Activated CD8-positive, alpha-beta T cell treated with anti-CD3 and anti-CD28 coated beads, Interleukin-2, amount 10 ng/mL, durations not matched to agents 7 days and 5 days (primary cell): ENCODE results near the gene TSFM. TPM values are rescaled to one million over a fixed set of nuclear protein-coding genes. Genes with fewer than 3 reads are reported as not detected.

ENCODE experiments used
- ATAC-seq: fragments of 150-1000 bp; cut with Tn5 transposase; one replicate; pipeline ENCODE4 v1.10.0; 2021; ENCODE audit warnings: moderate library complexity
- CTCF ChIA-PET: fragments of 350-600 bp; sonication (Branson Sonifier 250); formaldehyde crosslinking; loops from one replicate; lab custom pipeline; 2021; ENCODE audit warnings: antibody characterized with exemption; lab: Charles Lee
- POLR2A ChIA-PET: fragments of 350-600 bp; sonication (Branson Sonifier 250); formaldehyde crosslinking; loops from one replicate; lab custom pipeline; 2021; ENCODE audit warnings: antibody characterized with exemption; lab: Charles Lee
- DNase-seq: peaks from one replicate; pipeline ENCODE4 v3.0.0-alpha.2; 2020
- H3K27ac Mint-ChIP-seq: one replicate; pipeline ENCODE4 v1.8.0; 2021; ENCODE audit warnings: mild to moderate bottlenecking, mixed read lengths
- H3K27me3 Mint-ChIP-seq: one replicate; pipeline ENCODE4 v1.8.0; 2021; ENCODE audit warnings: low read depth, mixed read lengths
- H3K36me3 Mint-ChIP-seq: one replicate; pipeline ENCODE4 v1.8.0; 2021; ENCODE audit warnings: low read depth, mixed read lengths
- H3K4me1 Mint-ChIP-seq: one replicate; pipeline ENCODE4 v1.8.0; 2021; ENCODE audit warnings: low read depth, mixed read lengths
- H3K4me3 Mint-ChIP-seq: one replicate; pipeline ENCODE4 v1.8.0; 2021; ENCODE audit warnings: mild to moderate bottlenecking, mixed read lengths
- H3K9me3 Mint-ChIP-seq: one replicate; pipeline ENCODE4 v1.8.0; 2022; ENCODE audit warnings: mixed read lengths; ENCODE audit not compliant: insufficient read depth
- total RNA-seq, 2 experiments: library from RNA; stranded (reverse); gene quantifications; one replicate each; pipeline ENCODE4 v1.2.3, GENCODE V29; 2021

Gene TSFM
- total RNA-seq, 2 experiments from 2014 or later, result 35.0 to 35.8 TPM

GRCh38 chr12:57756406-57757341 is 25.9 kb upstream of the TSFM start:
- no peaks in the 10 kb centered on the region for H3K9me3 Mint-ChIP-seq
- H3K27ac Mint-ChIP-seq, result peak overlapping the region; percentile 54
- CTCF ChIA-PET, result interaction anchor here (0.8 to 3.0 kb wide), 34 partner anchors 9 to 298 kb away, joined by 3 to 72 read pairs (median 5); partner anchors contain the start of genes CYP27B1, EEF1AKMT3, METTL1 and PIP4K2C
- ATAC-seq, result peak; percentile 24
- H3K4me3 Mint-ChIP-seq, result peak overlapping the region; percentile 79
- DNase-seq, result peak; percentile 81
- POLR2A ChIA-PET, result interaction anchor here (0.5 to 1.2 kb wide), 5 partner anchors 10 to 63 kb away, joined by 3 to 6 read pairs (median 4); partner anchors contain the start of genes CYP27B1, EEF1AKMT3 and METTL1
- peaks cover 14% of the 10 kb centered on the region for H3K36me3 Mint-ChIP-seq
- H3K27me3 Mint-ChIP-seq, result no peaks in the 10 kb centered on the region
- peaks cover 40% of the 10 kb centered on the region for H3K4me1 Mint-ChIP-seq

- Mint-ChIP-seq H3K4me1 (peaks cover 35% of the 10 kb centered on the region), H3K9me3 (no peaks in the 10 kb centered on the region)
- POLR2A ChIA-PET, result no interaction called here
Observed at GRCh38 chr12:57757771-57758170, 24.8 kb upstream of the TSFM start.

DNA sequence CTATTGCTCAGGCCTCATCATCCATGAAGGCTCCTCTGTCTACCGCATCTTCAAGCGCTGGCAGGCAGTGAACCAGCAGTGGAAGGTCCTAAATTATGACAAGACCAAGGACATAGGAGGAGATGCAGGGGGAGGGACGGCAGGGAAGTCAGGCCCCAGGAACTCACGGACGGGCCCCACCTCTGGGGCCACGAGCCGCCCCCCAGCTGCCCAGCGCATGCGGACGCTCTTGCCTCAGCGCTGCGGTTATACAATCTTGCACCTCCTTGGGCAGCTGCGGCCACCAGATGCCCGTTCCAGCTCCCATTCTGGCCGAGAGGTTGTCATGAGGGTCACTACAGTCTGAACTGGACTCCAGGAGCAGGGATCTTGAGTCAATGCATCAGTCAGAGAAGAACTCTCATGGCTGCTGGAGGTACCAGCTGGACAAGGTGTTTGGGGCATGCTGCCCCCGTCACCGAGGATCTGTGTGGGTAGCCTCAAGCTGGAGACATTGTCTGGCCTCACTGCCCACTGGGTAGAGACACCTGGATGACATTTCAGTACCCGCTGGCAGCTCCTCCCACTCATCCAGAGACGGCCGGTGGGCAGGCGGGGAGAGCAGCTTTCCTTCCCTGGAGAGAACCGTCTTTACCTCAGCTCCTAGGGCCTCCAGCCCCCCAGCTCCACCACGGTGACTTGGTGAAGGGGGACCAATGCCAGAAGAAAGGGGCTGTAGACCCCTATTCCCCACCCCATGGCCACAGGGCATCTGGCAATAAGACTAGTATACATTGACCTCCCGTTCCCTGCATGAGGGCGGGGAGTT is 23.8 kb upstream of the TSFM start:
- H3K27ac Mint-ChIP-seq, result no peak overlapping the region
- peaks cover 15% of the 10 kb centered on the region for H3K36me3 Mint-ChIP-seq
- H3K4me1 Mint-ChIP-seq, result peaks cover 26% of the 10 kb centered on the region
- ATAC-seq, result no peak
- CTCF ChIA-PET, result interaction anchor here (0.9 to 2.1 kb wide), 12 partner anchors 9 to 175 kb away, joined by 3 to 20 read pairs (median 4); partner anchors contain the start of genes CTDSP2, EEF1AKMT3, METTL1 and TSPAN31
- POLR2A ChIA-PET, result interaction anchor here (0.8 to 1.5 kb wide), 3 partner anchors 10 to 21 kb away, joined by 3 to 5 read pairs (median 3); partner anchors contain the start of gene TSPAN31
- no peak overlapping the region for H3K4me3 Mint-ChIP-seq
- no peaks in the 10 kb centered on the region for H3K9me3 Mint-ChIP-seq
- no peaks in the 10 kb centered on the region for H3K27me3 Mint-ChIP-seq
- no peak for DNase-seq

More at GRCh38 chr12:57757771-57758170, 24.8 kb upstream of the TSFM start:
- peaks cover 12% of the 10 kb centered on the region for H3K36me3 Mint-ChIP-seq
- no peak for ATAC-seq
- H3K4me3 Mint-ChIP-seq, result no peak overlapping the region
- H3K27ac Mint-ChIP-seq, result no peak overlapping the region
- DNase-seq, result no peak
- no peaks in the 10 kb centered on the region for H3K27me3 Mint-ChIP-seq
- CTCF ChIA-PET, result interaction anchor here (1.1 to 3.0 kb wide), 6 partner anchors 9 to 167 kb away, joined by 3 to 72 read pairs (median 8); partner anchors contain the start of genes CYP27B1, EEF1AKMT3, METTL1 and PIP4K2C

DNA sequence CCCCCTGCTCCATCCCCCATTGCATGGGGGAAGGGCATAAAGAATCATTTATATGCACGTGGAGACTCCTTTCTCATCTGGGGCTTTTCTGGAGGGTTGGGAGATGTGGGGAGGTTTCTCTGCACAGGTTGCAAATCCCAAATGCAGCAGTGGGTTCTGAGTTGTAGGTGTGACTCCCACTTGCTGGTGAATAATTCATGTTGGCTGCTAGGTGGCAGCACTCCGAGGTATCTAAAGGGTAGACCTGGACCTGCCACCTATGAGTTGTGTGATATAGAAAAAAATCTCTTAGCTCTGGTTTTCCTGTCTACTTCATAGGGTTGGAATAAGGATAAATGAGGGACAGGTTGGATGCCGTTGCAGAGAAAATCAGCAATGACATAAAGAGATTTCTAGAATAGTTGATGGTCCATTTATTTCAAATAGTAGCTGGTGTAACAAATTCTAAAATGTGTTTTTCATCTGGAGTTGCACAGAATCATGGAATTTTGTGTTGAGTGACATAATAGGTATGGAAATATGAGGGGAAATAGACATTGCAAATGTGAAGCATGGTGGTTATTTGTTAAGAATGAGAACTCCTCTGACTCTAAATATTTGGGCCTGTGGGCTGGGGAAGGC is 23.1 kb upstream of the TSFM start:
- H3K4me3 Mint-ChIP-seq, result no peak overlapping the region
- no peak for ATAC-seq
- H3K36me3 Mint-ChIP-seq, result peaks cover 15% of the 10 kb centered on the region

DNA sequence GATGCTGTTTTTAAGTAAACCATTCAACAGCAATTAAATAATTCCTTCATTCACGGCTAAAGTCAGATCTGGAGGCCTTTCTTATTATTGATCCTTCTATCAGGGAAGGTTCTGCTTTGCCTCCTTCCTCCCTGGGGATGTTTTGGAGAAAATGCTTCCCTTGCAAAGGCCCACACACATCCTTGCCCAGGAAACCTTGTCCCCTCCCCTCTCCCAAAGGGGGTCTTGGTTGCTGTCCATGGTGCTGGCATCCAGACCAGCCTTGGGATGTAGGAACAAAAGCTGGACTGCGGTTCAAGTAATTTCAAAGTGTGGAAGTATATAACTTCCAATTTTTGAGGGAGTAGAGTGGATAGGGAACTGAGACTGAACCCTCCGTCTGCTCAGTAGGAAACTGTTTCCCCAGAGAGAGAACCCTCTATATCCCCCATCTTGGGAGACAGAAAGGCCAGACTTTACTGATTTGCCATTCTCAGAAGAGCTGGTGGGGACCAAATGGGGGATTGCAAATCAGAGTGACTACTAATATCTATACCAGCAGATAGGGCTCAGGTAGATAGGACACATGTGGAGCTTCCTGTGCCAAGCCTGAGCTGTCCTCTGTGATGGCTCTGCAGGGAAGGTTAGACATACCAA is 22.1 kb upstream of the TSFM start:
- ChIA-PET CTCF (interaction anchor here (0.9 to 2.1 kb wide), 9 partner anchors 7 to 177 kb away, joined by 3 to 20 read pairs (median 4); partner anchors contain the start of genes CTDSP2 and TSFM), POLR2A (interaction anchor here (1.0 to 1.5 kb wide), 2 partner anchors 12 to 16 kb away, joined by 3 read pairs; partner anchors contain the start of genes EEF1AKMT3, METTL1 and TSPAN31)
- Mint-ChIP-seq H3K27me3 (peaks cover 5% of the 10 kb centered on the region), H3K4me3 (no peak overlapping the region), H3K4me1 (peaks cover 30% of the 10 kb centered on the region), H3K9me3 (no peaks in the 10 kb centered on the region), H3K27ac (no peak overlapping the region), H3K36me3 (peaks cover 15% of the 10 kb centered on the region)
- no peak for DNase-seq
- no peak for ATAC-seq

More for the DNA sequence above, 23.1 kb upstream of the TSFM start:
- CTCF ChIA-PET, result interaction anchor here (0.6 to 2.1 kb wide), 22 partner anchors 8 to 181 kb away, joined by 3 to 20 read pairs (median 4); partner anchors contain the start of genes CTDSP2, EEF1AKMT3, METTL1 and TSFM
- peaks cover 23% of the 10 kb centered on the region for H3K4me1 Mint-ChIP-seq
- no peak overlapping the region for H3K27ac Mint-ChIP-seq
- H3K27me3 Mint-ChIP-seq, result peaks cover 3% of the 10 kb centered on the region
- POLR2A ChIA-PET, result interaction anchor here (0.8 to 1.5 kb wide), 4 partner anchors 9 to 20 kb away, joined by 3 to 5 read pairs (median 3); partner anchors contain the start of genes EEF1AKMT3, METTL1 and TSPAN31
- DNase-seq, result peak; percentile 67
- no peaks in the 10 kb centered on the region for H3K9me3 Mint-ChIP-seq

DNA sequence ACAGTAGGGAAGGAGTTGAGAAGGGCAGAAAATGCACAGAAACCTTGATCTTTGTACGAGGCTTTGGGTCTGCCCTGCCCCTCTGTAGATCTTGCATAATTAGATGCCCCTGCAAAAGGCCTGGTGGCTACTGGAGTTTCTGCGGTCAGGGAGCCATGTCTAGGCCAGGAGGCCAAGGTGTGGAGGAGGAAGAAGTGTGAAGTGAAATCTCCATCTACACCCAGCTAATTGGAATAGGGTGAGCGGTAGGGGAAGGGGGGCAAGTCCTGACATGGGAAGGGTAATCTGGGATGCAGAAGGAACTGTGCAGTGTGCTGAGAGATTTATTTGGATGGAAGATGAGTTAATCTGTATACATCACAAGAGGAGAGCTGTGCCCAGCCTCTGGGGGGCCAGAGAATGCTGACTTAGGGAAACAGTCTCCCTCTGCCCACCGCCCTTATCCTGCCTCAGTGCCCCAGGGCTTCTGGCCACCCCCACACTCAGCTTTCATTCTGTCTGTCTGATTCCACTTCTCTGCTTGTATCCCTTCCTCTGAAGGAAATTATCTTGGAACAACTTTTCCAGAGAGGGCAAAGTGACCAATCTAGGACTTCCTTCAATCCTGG is 21.1 kb upstream of the TSFM start:
- ChIA-PET CTCF (interaction anchor here (0.9 to 2.0 kb wide), 2 partner anchors 22 to 139 kb away, joined by 3 to 8 read pairs; partner anchors contain the start of gene TSFM), POLR2A (interaction anchor here (1.5 kb wide), 1 partner anchor 17 kb away, joined by 3 read pairs; the partner anchor contains the start of gene TSPAN31)
- no peaks in the 10 kb centered on the region for H3K9me3 Mint-ChIP-seq
- H3K27me3 Mint-ChIP-seq, result peaks cover 10% of the 10 kb centered on the region
- peaks cover 14% of the 10 kb centered on the region for H3K36me3 Mint-ChIP-seq
- H3K4me3 Mint-ChIP-seq, result no peak overlapping the region
- DNase-seq (no peak), ATAC-seq (no peak)
- H3K27ac Mint-ChIP-seq, result no peak overlapping the region
- H3K4me1 Mint-ChIP-seq, result peaks cover 35% of the 10 kb centered on the region

DNA sequence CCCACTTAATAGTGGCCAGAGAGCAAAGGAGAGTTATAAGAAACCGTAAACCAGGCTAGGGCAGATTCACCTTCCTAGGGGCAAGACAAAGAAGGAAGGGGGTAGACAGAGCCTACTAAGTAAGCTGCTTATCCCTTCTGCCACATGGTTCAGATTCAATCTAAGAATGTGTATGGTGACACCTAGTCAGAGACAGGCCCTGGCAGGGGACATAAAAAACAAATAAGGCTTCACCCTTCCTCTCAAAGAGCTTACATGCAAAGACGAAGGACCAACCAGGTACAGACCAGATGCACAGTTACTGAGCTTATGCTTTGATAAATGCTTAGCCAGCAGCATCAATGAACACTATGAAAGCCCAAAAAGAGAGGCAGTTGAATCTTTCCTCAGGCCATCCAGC is 20.1 kb upstream of the TSFM start:
- Mint-ChIP-seq H3K27me3 (peaks cover 12% of the 10 kb centered on the region), H3K4me1 (peaks cover 33% of the 10 kb centered on the region), H3K4me3 (no peak overlapping the region), H3K9me3 (no peaks in the 10 kb centered on the region), H3K27ac (no peak overlapping the region), H3K36me3 (peaks cover 12% of the 10 kb centered on the region)
- ATAC-seq (no peak), DNase-seq (no peak)
- ChIA-PET POLR2A (no interaction called here), CTCF (no interaction called here)

GRCh38 chr12:57763881-57764661 is 18.5 kb upstream of the TSFM start:
- Mint-ChIP-seq H3K27ac (no peak overlapping the region), H3K27me3 (peaks cover 12% of the 10 kb centered on the region), H3K9me3 (no peaks in the 10 kb centered on the region), H3K4me3 (peak overlapping the region; percentile 83), H3K4me1 (peaks cover 33% of the 10 kb centered on the region), H3K36me3 (peaks cover 8% of the 10 kb centered on the region)
- DNase-seq (no peak), ATAC-seq (no peak)
- ChIA-PET POLR2A (interaction anchor here (0.7 to 1.2 kb wide), 3 partner anchors 12 to 73 kb away, joined by 3 to 4 read pairs (median 3); partner anchors contain the start of genes CDK4 and TSPAN31), CTCF (interaction anchor here (0.6 to 5.4 kb wide), 11 partner anchors 8 to 140 kb away, joined by 3 to 72 read pairs (median 3); partner anchors contain the start of genes CDK4 and MARCHF9)

- DNase-seq, result no peak
- peak; percentile 1 for ATAC-seq
- POLR2A ChIA-PET, result interaction anchor here (0.7 to 1.2 kb wide), 3 partner anchors 13 to 72 kb away, joined by 3 to 4 read pairs (median 3); partner anchors contain the start of genes CDK4 and TSPAN31
- peaks cover 10% of the 10 kb centered on the region for H3K36me3 Mint-ChIP-seq
- no peaks in the 10 kb centered on the region for H3K9me3 Mint-ChIP-seq
- H3K4me3 Mint-ChIP-seq, result peak overlapping the region; percentile 83
- H3K27me3 Mint-ChIP-seq, result peaks cover 12% of the 10 kb centered on the region
- H3K4me1 Mint-ChIP-seq, result peaks cover 29% of the 10 kb centered on the region
- H3K27ac Mint-ChIP-seq, result peak overlapping the region; percentile 15
- CTCF ChIA-PET, result interaction anchor here (0.6 to 5.4 kb wide), 8 partner anchors 8 to 139 kb away, joined by 3 to 72 read pairs (median 4); partner anchors contain the start of gene MARCHF9
Observed at GRCh38 chr12:57764662-57765002, 18.0 kb upstream of the TSFM start.
